Measurements from ENCODE around the gene PRR13.

PRR13 gene

DNA sequence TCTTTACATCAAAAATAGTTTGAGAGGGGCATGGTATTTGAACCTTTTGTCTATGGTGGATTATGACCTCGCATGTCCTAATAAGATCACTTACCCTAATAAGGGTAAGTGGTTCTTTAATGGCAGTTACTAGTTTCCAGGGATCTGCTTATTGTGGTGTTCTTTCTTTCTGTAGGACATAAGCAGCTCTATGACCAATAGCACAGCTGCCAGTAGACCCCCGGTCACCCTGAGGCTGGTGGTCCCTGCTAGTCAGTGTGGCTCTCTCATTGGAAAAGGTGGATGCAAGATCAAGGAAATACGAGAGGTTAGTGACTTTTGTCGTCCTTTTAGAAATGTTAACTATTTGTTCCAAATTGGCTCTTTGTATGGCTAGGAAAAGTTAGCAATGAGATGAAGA is 17.6 kb downstream of the PRR13 start:
- Histone ChIP-seq H3K27me3 (ENCODE audit: insufficient read depth, low read length) (no peaks in the 10 kb centered on the region), H3K4me1 (ENCODE audit: control insufficient read depth, insufficient read depth, low read length, unreplicated experiment) (peaks cover 30% of the 10 kb centered on the region), H3K4me3 (ENCODE audit: low read depth, low read length) (no peak overlapping the region), H2AFZ (ENCODE audit: low read length, unreplicated experiment) (no peak overlapping the region), H3K27ac (ENCODE audit: low read depth, low read length) (no peak overlapping the region), H3K79me2 (ENCODE audit: control insufficient read depth, insufficient read depth, low read length, unreplicated experiment) (peaks cover 95% of the 10 kb centered on the region), H3K36me3 (ENCODE audit: insufficient read depth, low read length) (peaks cover 83% of the 10 kb centered on the region)

DNA sequence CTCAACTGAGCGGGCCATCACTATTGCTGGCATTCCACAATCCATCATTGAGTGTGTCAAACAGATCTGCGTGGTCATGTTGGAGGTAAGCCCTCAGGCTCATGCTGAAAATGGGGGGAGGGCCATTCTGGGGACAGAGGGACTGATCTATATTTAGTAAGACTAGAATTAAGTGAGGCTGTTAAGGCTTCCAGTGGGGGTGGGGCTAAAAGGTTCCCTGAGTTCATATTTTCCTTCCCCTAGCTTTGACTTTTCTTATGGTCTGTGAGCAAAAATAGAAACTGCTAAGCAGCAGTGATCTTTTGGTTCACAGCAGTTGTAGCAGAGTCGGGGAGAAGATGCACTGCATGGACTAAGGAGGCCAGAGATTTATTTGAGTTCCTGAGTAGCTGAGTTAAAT is 19.5 kb downstream of the PRR13 start:
- Histone ChIP-seq H3K27ac (ENCODE audit: low read depth, low read length) (no peak overlapping the region), H3K36me3 (ENCODE audit: insufficient read depth, low read length) (peaks cover 80% of the 10 kb centered on the region), H3K4me3 (ENCODE audit: low read depth, low read length) (no peak overlapping the region), H3K4me1 (ENCODE audit: control insufficient read depth, insufficient read depth, low read length, unreplicated experiment) (peaks cover 21% of the 10 kb centered on the region), H2AFZ (ENCODE audit: low read length, unreplicated experiment) (no peak overlapping the region), H3K27me3 (ENCODE audit: insufficient read depth, low read length) (no peaks in the 10 kb centered on the region), H3K79me2 (ENCODE audit: control insufficient read depth, insufficient read depth, low read length, unreplicated experiment) (peaks cover 94% of the 10 kb centered on the region)

DNA sequence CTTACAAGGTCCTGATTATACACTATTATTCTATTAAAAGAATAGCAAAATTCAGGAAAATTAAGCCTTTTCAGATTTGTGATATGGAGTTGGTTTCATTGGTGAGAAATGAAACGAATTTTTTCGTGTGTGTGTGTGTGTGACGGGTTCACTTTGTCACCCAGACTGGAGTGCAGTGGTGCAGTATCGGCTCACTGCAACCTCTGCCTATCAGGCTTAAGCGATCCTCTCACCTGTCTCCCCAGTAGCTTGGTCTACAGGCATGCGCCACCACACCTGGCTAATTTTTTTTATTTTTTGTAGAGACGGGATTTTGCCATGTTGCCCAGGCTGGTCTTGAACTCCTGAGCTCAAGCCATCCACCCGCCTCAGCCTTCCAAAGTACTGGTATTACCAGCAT is 20.1 kb downstream of the PRR13 start:
- Histone ChIP-seq H3K27me3 (ENCODE audit: insufficient read depth, low read length) (no peaks in the 10 kb centered on the region), H2AFZ (ENCODE audit: low read length, unreplicated experiment) (no peak overlapping the region), H3K27ac (ENCODE audit: low read depth, low read length) (no peak overlapping the region), H3K4me3 (ENCODE audit: low read depth, low read length) (no peak overlapping the region), H3K4me1 (ENCODE audit: control insufficient read depth, insufficient read depth, low read length, unreplicated experiment) (peaks cover 21% of the 10 kb centered on the region), H3K36me3 (ENCODE audit: insufficient read depth, low read length) (peaks cover 81% of the 10 kb centered on the region), H3K79me2 (ENCODE audit: control insufficient read depth, insufficient read depth, low read length, unreplicated experiment) (peaks cover 90% of the 10 kb centered on the region)

DNA sequence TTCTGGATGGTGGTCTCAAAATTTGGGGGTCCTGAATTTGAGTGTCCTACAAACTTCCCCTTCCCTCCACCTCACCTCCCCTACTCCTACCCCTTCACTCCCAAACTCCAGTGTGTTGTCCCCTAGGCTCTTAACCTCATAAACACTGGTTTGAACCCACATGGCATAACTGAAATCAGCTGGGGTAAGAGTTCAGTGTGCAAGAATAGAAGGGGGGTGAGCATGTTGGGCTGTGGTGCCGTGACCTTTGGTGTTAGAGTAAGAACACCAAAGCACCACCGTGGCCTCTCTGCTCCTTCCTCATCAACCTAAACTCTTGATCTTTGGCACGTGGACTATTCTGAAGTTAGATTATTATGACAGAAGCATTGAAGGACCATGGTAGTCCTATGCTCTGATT is 21.4 kb downstream of the PRR13 start:
- Histone ChIP-seq H3K27me3 (ENCODE audit: insufficient read depth, low read length) (no peaks in the 10 kb centered on the region), H3K4me1 (ENCODE audit: control insufficient read depth, insufficient read depth, low read length, unreplicated experiment) (peaks cover 21% of the 10 kb centered on the region), H2AFZ (ENCODE audit: low read length, unreplicated experiment) (no peak overlapping the region), H3K27ac (ENCODE audit: low read depth, low read length) (no peak overlapping the region), H3K4me3 (ENCODE audit: low read depth, low read length) (no peak overlapping the region), H3K36me3 (ENCODE audit: insufficient read depth, low read length) (peaks cover 86% of the 10 kb centered on the region), H3K79me2 (ENCODE audit: control insufficient read depth, insufficient read depth, low read length, unreplicated experiment) (peaks cover 87% of the 10 kb centered on the region)

DNA sequence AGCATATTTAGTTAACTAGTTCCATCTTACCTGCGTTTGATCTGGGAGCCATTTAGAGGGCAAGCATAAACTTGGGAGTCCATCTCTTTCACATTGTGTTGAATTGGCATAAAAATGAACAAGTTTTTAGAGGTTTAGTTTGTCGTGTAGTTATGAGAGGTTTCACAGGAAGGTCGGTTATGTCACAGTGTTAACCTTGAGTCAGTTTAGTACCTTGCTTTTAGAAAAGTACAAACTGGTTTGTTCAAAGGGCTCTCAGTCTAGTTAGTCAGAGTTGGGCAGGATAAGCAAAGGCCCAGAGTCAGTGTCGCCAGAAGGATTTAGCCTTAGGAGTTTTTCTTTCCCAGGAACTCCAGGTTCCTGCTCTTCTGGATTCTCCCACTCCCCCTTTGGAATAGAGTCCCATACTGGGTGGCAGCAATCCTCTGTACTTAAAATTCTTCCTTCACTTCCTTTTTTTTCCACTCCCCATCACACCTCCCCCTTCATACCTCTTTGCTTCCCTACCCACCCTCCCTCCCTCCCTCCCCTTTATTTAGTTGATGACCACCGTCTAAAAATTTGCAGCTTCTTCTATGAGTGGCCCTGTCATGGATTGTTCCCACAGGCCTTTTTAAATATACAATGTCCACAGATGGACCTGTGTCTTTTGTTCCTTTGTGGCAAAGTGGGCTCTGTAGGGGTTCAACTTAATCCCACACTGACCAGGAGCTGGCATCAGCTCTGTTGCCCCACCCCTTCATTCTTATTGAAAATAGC is 22.4 kb downstream of the PRR13 start:
- Histone ChIP-seq H3K27ac (ENCODE audit: low read depth, low read length) (no peak overlapping the region), H3K36me3 (ENCODE audit: insufficient read depth, low read length) (peaks cover 90% of the 10 kb centered on the region), H2AFZ (ENCODE audit: low read length, unreplicated experiment) (no peak overlapping the region), H3K4me1 (ENCODE audit: control insufficient read depth, insufficient read depth, low read length, unreplicated experiment) (peaks cover 18% of the 10 kb centered on the region), H3K79me2 (ENCODE audit: control insufficient read depth, insufficient read depth, low read length, unreplicated experiment) (peaks cover 84% of the 10 kb centered on the region), H3K27me3 (ENCODE audit: insufficient read depth, low read length) (no peaks in the 10 kb centered on the region), H3K4me3 (ENCODE audit: low read depth, low read length) (no peak overlapping the region)

DNA sequence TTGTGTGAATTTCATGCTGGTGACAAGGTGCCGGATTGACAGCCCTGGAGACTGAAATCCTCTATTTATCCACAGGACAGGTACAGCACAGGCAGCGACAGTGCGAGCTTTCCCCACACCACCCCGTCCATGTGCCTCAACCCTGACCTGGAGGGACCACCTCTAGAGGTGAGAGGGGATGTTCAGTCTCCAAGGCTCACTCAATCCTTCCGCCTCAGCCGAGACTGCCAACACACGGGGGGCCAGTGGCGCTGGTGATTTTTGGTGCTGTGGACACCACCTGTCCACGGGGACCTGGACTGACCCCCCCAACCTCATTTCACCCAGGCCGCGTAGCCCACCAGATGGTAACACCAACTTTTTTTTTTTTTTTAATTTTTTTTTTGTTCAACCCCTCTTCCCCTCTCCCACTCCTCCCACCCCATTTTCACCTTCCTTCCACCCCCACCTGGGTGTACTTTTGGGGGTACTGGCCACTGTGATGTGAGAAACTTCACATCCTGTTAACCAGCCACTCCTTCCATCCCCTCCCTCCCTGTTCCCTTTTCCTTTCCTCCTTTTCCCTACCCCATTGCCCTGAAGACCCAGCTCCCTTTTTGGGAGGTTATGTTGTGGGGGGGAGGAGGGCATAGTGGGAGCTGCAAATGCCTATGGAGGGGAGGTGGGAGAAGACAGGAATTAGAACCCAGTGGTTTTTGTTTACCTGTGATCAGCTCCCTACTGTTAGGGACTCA is 23.3 kb downstream of the PRR13 start:
- H2AFZ ChIP-seq (ENCODE audit: low read length, unreplicated experiment) = no peak overlapping the region
- H3K36me3 ChIP-seq (ENCODE audit: insufficient read depth, low read length) = peaks cover 84% of the 10 kb centered on the region
- no peak overlapping the region for H3K27ac ChIP-seq (ENCODE audit: low read depth, low read length)
- H3K4me3 ChIP-seq (ENCODE audit: low read depth, low read length) = no peak overlapping the region
- no peaks in the 10 kb centered on the region for H3K27me3 ChIP-seq (ENCODE audit: insufficient read depth, low read length)
- H3K79me2 ChIP-seq (ENCODE audit: control insufficient read depth, insufficient read depth, low read length, unreplicated experiment) = peaks cover 77% of the 10 kb centered on the region
- H3K4me1 ChIP-seq (ENCODE audit: control insufficient read depth, insufficient read depth, low read length, unreplicated experiment) = peaks cover 16% of the 10 kb centered on the region

DNA sequence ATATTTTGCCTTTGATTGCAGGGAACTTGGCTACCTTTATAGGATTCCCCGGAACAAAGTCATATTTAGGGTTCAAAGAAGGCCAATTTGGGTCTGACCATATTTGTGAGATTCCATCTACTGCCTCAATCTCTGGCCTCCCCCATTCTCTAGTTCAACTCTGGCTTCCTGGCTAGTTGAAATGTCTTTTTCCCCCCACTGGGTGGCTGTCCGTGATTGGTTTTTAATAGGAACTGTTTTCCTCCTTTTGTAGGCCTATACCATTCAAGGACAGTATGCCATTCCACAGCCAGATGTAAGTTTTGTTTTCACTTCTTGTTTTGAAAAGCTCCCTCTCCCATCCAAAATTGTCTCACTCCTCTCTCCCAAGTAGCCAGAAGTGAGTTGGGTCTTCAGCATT is 24.1 kb downstream of the PRR13 start:
- Histone ChIP-seq H3K36me3 (ENCODE audit: insufficient read depth, low read length) (peaks cover 80% of the 10 kb centered on the region), H3K4me1 (ENCODE audit: control insufficient read depth, insufficient read depth, low read length, unreplicated experiment) (peaks cover 8% of the 10 kb centered on the region), H3K27me3 (ENCODE audit: insufficient read depth, low read length) (no peaks in the 10 kb centered on the region), H3K27ac (ENCODE audit: low read depth, low read length) (no peak overlapping the region), H2AFZ (ENCODE audit: low read length, unreplicated experiment) (no peak overlapping the region), H3K79me2 (ENCODE audit: control insufficient read depth, insufficient read depth, low read length, unreplicated experiment) (peaks cover 73% of the 10 kb centered on the region), H3K4me3 (ENCODE audit: low read depth, low read length) (no peak overlapping the region)

DNA sequence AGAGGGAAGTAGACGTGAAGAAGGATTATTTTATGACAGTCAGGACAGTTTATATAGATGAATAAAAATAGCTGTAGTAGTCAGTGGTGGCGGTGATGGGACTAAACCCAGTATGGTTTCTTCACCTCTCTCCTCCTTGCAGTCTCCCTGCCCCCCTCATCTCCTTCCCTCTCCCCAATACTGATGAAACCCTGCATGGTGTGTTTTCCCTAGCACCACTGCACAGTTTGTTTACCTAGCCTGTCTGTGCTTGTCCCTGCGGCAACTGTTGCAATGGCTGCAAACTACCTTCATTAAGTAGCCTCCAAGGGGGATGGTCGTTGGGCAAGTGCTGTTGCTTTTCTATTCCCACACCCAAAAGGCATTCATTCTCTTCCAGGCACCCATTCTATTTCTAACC is 25.1 kb downstream of the PRR13 start:
- peaks cover 74% of the 10 kb centered on the region for H3K36me3 ChIP-seq (ENCODE audit: insufficient read depth, low read length)
- peaks cover 5% of the 10 kb centered on the region for H3K4me1 ChIP-seq (ENCODE audit: control insufficient read depth, insufficient read depth, low read length, unreplicated experiment)
- no peak overlapping the region for H3K4me3 ChIP-seq (ENCODE audit: low read depth, low read length)
- H3K27ac ChIP-seq (ENCODE audit: low read depth, low read length) = no peak overlapping the region
- no peak overlapping the region for H2AFZ ChIP-seq (ENCODE audit: low read length, unreplicated experiment)
- no peaks in the 10 kb centered on the region for H3K27me3 ChIP-seq (ENCODE audit: insufficient read depth, low read length)
- H3K79me2 ChIP-seq (ENCODE audit: control insufficient read depth, insufficient read depth, low read length, unreplicated experiment) = peaks cover 69% of the 10 kb centered on the region

DNA sequence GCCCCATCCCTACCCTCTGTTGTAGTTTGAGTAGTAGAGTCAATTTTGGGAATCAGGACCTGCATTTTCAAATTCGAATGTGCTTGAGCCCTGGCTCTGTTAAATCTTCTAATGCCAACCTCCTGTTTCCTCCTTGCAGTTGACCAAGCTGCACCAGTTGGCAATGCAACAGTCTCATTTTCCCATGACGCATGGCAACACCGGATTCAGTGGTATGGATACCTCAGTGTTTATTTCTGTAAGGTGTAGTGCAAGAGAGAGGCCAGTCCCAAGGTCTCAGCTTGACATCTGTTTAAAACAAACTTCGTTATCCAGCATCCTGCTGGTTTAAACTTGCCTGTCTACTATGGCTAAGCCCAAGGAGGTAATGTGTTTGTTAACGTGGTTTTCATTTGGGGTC is 25.5 kb downstream of the PRR13 start:
- H3K27ac ChIP-seq (ENCODE audit: low read depth, low read length) = no peak overlapping the region
- no peaks in the 10 kb centered on the region for H3K27me3 ChIP-seq (ENCODE audit: insufficient read depth, low read length)
- H3K79me2 ChIP-seq (ENCODE audit: control insufficient read depth, insufficient read depth, low read length, unreplicated experiment) = peaks cover 69% of the 10 kb centered on the region
- H3K4me3 ChIP-seq (ENCODE audit: low read depth, low read length) = no peak overlapping the region
- H2AFZ ChIP-seq (ENCODE audit: low read length, unreplicated experiment) = no peak overlapping the region
- peaks cover 73% of the 10 kb centered on the region for H3K36me3 ChIP-seq (ENCODE audit: insufficient read depth, low read length)
- peaks cover 7% of the 10 kb centered on the region for H3K4me1 ChIP-seq (ENCODE audit: control insufficient read depth, insufficient read depth, low read length, unreplicated experiment)

DNA sequence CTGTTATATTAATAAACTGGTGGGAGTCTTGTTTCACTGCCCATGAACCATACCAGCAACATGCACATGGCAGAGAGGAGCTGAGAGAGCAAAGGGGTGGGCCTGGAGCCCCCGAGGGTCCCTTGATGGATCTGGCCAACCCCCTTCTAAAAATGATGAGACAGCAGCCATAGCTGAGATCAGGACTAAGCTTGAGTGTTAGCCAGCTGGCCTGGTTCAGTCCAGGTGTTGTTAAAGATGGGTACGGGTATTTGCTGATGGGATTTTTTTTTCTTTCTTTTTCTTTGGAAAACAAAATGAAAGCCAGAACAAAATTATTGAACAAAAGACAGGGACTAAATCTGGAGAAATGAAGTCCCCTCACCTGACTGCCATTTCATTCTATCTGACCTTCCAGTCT is 26.3 kb downstream of the PRR13 start:
- Histone ChIP-seq H3K27me3 (ENCODE audit: insufficient read depth, low read length) (no peaks in the 10 kb centered on the region), H3K79me2 (ENCODE audit: control insufficient read depth, insufficient read depth, low read length, unreplicated experiment) (peaks cover 69% of the 10 kb centered on the region), H2AFZ (ENCODE audit: low read length, unreplicated experiment) (no peak overlapping the region), H3K4me1 (ENCODE audit: control insufficient read depth, insufficient read depth, low read length, unreplicated experiment) (peaks cover 12% of the 10 kb centered on the region), H3K27ac (ENCODE audit: low read depth, low read length) (no peak overlapping the region), H3K36me3 (ENCODE audit: insufficient read depth, low read length) (peaks cover 67% of the 10 kb centered on the region), H3K4me3 (ENCODE audit: low read depth, low read length) (no peak overlapping the region)

DNA sequence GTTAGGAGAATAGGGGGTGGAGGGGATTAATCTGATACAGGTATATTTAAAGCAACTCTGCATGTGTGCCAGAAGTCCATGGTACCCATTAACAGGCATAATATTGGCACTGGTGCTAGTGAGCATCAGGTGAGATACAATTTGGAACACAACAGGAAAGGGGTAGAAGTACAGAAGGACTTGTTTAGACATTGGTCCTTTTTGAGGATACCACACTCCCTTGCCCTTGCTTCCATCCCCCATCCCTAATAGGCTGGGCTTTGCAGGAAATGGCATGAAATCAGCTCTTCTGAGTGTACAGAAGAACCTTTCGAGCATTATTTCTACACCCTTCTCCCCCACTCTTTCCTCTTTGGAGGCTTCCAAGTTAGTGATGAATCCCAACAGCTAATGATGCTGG is 26.7 kb downstream of the PRR13 start:
- H3K36me3 ChIP-seq (ENCODE audit: insufficient read depth, low read length) = peaks cover 63% of the 10 kb centered on the region
- H3K4me1 ChIP-seq (ENCODE audit: control insufficient read depth, insufficient read depth, low read length, unreplicated experiment) = peaks cover 9% of the 10 kb centered on the region
- H2AFZ ChIP-seq (ENCODE audit: low read length, unreplicated experiment) = no peak overlapping the region
- H3K27me3 ChIP-seq (ENCODE audit: insufficient read depth, low read length) = no peaks in the 10 kb centered on the region
- no peak overlapping the region for H3K27ac ChIP-seq (ENCODE audit: low read depth, low read length)
- H3K4me3 ChIP-seq (ENCODE audit: low read depth, low read length) = no peak overlapping the region
- H3K79me2 ChIP-seq (ENCODE audit: control insufficient read depth, insufficient read depth, low read length, unreplicated experiment) = peaks cover 66% of the 10 kb centered on the region

Measured in ACC112 (cell line).